ENCODE data around the gene ATP8B3.

The ATP8B3 gene

GRCh38 chr19:1827566-1828278, 15.6 kb upstream of the ATP8B3 start:
- DNase-seq (ENCODE audit: low read depth): no peak
- no peak for TF ChIP-seq CTCF (conservative IDR thresholded peaks at IDR 0.05; ENCODE audit: control insufficient read depth, insufficient read depth, low read depth, low read length)

GRCh38 chr19:1826557-1827521, 14.8 kb upstream of the ATP8B3 start:
- no peak for DNase-seq (ENCODE audit: low read depth)
- no peak overlapping the region for H3K4me3 ChIP-seq (ENCODE audit: control insufficient read depth, low read depth, low read length)
- no peak for TF ChIP-seq CTCF (conservative IDR thresholded peaks at IDR 0.05; ENCODE audit: control insufficient read depth, insufficient read depth, low read depth, low read length)

More at GRCh38 chr19:1827566-1828278, 15.6 kb upstream of the ATP8B3 start:
- no peak overlapping the region for H3K4me3 ChIP-seq (ENCODE audit: control insufficient read depth, low read depth, low read length)

GRCh38 chr19:1825909-1826556, 14.0 kb upstream of the ATP8B3 start:
- H3K4me3 ChIP-seq (ENCODE audit: control insufficient read depth, low read depth, low read length): no peak overlapping the region
- peak; percentile 61 for DNase-seq (ENCODE audit: low read depth)
- peak; percentile 84 for TF ChIP-seq CTCF (conservative IDR thresholded peaks at IDR 0.05; ENCODE audit: control insufficient read depth, insufficient read depth, low read depth, low read length)

GRCh38 chr19:1824252-1824622, 12.2 kb upstream of the ATP8B3 start:
- DNase-seq (ENCODE audit: low read depth): no peak
- no peak for TF ChIP-seq CTCF (conservative IDR thresholded peaks at IDR 0.05; ENCODE audit: control insufficient read depth, insufficient read depth, low read depth, low read length)
- H3K4me3 ChIP-seq (ENCODE audit: control insufficient read depth, low read depth, low read length): no peak overlapping the region

- DNase-seq (ENCODE audit: low read depth): no peak
- no peak overlapping the region for H3K4me3 ChIP-seq (ENCODE audit: control insufficient read depth, low read depth, low read length)
- no peak for TF ChIP-seq CTCF (conservative IDR thresholded peaks at IDR 0.05; ENCODE audit: control insufficient read depth, insufficient read depth, low read depth, low read length)
These were observed 11.6 kb upstream of the ATP8B3 start for GRCh38 chr19:1823539-1824251.

- TF ChIP-seq CTCF (conservative IDR thresholded peaks at IDR 0.05; ENCODE audit: control insufficient read depth, insufficient read depth, low read depth, low read length): no peak
- H3K4me3 ChIP-seq (ENCODE audit: control insufficient read depth, low read depth, low read length): no peak overlapping the region
- DNase-seq (ENCODE audit: low read depth): no peak
These were observed 10.9 kb upstream of the ATP8B3 start for GRCh38 chr19:1823020-1823419.

All from fibroblast of mammary gland (primary cell).